D721Med (cell line): ENCODE data around the gene MAP3K13.
"Not testable (repeated sequence)": the region's sequence is repeated elsewhere in the genome, so short reads cannot be mapped to it uniquely, and the experiment has no call there.

Source experiments
- DNase-seq: peaks from one replicate; pipeline ENCODE4 v3.0.0; 2011; ENCODE audit warnings: low spot score; ENCODE audit not compliant: insufficient read length
- FAIRE-seq: peaks from 2 replicates; lab custom pipeline; 2011; peaks lifted over from hg19 to GRCh38; lab: Jason Lieb, UNC
- CTCF ChIP-seq: IDR thresholded peaks from 2 replicates; pipeline ENCODE4 v1.5.1; 2012; ENCODE audit warnings: mild to moderate bottlenecking, control low read depth; ENCODE audit not compliant: insufficient read depth; ENCODE audit errors: missing control alignments

MAP3K13 gene

GRCh38 chr3:185423178-185423577, 60.2 kb downstream of the MAP3K13 start:
- FAIRE-seq (no peak), DNase-seq (no peak)
- TF ChIP-seq CTCF = no peak

GRCh38 chr3:185424435-185424834, 61.5 kb downstream of the MAP3K13 start:
- no peak for DNase-seq
- TF ChIP-seq CTCF = no peak
- FAIRE-seq = no peak

GRCh38 chr3:185430375-185430774, 67.4 kb downstream of the MAP3K13 start:
- FAIRE-seq (no peak), DNase-seq (no peak)
- no peak for TF ChIP-seq CTCF

GRCh38 chr3:185439745-185440466, 77.0 kb downstream of the MAP3K13 start:
- TF ChIP-seq CTCF = no peak
- no peak for FAIRE-seq
- no peak for DNase-seq

- DNase-seq (no peak), FAIRE-seq (no peak)
Measured at GRCh38 chr3:185442031-185442430, 79.1 kb downstream of the MAP3K13 start.

GRCh38 chr3:185444329-185444728, 81.4 kb downstream of the MAP3K13 start:
- no peak for TF ChIP-seq CTCF
- FAIRE-seq = no peak
- no peak for DNase-seq

More at GRCh38 chr3:185442031-185442430, 79.1 kb downstream of the MAP3K13 start:
- TF ChIP-seq CTCF = no peak

- FAIRE-seq (no peak), DNase-seq (no peak)
- TF ChIP-seq CTCF = no peak
Measured at GRCh38 chr3:185448107-185448506, 85.2 kb downstream of the MAP3K13 start.

GRCh38 chr3:185451432-185451831, 88.5 kb downstream of the MAP3K13 start:
- not testable (repeated sequence) for DNase-seq, FAIRE-seq
